Measurements from ENCODE around the gene ADRA2A.

ADRA2A gene

DNA sequence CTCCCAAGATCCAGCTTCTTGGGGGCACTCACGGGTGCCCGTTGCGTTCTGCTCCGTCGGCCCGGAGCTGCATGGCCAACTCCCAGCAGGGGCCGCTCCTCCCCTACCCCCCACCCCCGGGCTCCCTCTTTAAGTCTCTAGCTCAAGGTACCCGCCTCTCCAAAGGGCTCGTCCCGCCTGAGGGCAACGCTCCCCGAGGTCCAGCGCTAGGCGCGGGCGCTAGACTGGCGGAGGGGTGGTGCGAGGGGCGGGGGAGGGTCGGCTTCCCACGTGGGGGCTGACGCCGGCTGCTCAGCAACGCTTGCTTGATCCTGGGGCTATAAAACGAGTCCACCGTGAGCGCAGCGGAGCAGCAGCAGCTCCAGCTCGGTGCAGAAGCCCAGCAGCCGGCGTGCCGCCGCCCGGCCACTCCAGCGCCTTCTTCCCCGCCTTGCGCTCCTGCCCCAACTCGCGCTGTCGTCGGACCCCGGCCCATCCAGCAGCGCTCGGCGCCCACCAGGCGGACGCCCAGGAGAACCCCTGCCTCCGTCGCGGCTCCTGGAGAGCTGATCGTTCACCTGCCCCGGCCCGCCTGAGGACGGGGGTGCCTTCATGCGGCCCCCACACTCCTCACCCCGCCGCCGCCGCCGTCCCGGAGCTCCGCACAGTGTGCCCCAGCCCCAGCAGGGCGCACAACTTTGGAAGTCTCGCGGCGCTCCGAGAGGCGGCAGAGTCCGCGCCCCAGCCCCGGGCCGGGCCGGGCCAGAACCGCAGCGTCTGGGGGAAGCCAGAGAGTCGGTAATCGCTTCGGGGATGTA, at the start of gene ADRA2A:
Gene ADRA2A (plus strand): TSS at position 348 of the 797 bp plus-strand sequence. CDS start 968 bp downstream, outside the sequence.
- DNase-seq: peak; percentile 74

DNA sequence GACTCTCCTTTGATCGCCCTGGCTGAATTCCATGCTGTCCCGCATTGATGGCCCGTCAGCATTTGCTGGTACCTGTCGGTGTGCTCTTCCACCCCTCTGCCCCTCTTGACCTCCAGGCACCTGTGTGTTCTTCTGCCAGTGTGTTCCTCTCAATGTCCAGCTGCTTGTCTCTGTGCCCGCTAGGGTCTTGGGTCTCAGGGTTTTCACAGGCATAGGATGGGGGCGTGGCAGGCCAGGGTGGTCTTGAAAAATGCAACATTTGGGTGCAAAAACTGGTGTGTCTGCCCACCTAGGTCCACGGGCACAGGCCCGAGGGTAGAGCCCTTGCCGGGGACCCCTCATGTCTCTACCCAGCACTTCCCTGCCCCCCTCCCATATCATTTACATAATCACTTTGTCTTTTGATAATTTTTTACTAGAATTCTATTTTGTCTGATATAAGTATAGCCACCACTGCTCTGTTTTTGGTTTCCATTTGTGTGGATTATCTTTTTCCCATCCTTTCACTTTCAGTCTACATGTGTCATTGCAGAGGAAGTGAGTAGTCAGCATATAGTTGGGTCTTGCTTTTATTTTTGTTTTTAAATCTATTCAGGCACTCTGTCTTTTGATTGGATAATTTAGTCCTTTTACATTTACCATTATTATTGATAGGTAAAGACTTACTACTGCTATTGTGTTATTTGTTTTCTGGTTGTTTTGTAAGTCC, 46.6 kb upstream of the ADRA2A start:
- no peak for DNase-seq

DNA sequence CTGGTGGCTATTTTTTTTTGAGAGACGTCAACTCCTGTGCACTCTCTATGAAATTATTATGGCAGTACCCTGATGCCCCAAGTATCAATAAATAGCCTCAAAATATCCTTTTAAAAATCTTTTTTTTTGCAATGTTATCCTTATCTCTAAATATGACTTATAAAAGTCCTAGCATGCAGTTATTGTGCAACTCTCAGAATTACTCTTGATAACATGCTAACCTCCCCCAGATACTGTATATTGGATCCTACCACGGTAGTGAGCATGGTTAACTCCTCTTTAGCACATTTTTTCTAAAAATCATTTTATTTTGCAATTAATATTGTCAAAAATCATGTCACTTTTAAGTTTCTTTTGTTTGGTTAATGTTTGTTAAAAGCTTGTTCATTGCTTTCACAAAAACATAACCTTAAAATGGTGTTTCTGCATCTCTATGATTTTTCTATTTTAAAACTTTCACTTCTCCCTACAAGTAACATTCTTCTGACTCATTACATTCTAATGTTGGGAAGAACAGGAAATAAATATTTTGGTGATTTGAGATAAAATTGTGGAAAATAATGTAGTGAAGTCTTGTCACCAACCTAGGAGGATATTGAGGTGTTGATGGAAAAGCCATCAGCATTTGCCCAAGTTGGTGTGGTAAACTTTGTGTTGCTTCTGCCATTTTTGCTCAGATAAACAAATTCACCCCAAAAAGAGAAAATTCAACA, 42.1 kb upstream of the ADRA2A start:
- DNase-seq: no peak

DNA sequence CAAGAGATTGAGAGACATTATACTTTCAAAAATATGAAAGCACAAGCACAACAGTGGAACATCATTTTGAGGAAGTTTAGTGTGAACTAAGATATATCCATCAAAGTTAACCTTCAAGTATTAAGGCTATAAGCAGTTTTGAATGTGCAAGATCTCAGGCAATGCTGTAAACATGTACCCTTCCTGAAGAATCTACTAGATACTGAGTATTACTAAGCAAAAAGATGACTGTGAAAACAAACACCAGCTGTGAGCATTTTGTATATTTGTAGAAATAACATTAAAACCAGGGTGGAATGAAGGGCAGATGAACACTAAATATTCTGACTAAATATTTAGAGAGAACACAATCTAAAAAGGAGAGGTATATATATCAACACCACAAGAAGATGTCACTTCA, 41.3 kb upstream of the ADRA2A start:
- DNase-seq: no peak

DNA sequence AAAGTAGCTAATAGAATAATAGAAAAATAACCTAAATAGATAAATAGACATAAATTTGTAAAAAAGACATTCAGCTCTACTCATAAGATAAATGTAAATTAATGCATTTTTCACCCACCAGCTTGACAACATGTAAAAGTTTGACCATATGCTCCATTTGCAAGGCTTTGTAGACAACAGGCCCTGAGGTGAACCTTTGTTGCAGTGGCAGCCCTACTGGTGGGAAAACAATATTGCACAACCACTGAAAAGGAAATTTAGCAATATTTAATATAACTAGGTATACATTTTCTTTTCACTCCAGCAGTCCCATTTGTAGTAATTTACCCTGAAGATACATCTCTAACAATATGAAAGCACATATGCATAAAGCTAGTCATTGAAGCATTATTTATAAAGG, 39.0 kb upstream of the ADRA2A start:
- no peak for DNase-seq

DNA sequence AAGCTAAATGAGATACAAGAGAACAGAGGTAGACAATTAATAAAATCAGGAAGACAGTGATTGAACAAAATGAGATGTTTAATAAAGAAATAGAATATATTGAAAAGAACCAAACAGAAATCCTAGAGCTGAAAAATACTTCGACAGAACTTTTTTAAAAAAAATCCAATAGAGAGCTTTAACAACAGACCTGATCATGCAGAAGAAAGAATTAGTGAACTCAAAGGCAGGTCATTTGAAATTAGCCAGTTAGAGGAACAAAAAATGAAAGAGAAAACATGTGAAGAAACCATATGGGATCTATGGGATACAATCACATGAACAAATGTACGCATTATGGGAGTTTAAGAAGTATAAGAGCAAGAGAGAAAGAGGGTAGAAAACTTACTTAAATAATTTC, 37.3 kb upstream of the ADRA2A start:
- no peak for DNase-seq

DNA sequence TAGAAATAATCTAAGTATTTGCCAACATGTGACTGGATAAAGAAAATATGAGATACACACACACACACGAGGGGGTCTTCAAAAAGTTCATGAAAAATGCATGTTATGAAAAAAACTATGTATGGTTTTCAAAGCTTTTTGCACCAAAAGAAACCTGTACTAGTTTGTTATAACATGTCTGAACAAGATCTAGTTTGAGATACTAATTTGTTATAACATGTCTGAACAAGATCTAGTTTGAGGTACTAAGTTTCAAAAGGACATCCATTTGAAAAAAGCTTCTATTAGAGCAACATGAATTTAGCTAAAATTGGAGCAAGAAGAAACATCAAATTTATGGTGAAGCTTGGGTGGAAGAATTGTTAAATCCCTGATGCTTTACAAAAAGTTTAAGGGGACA, 19.8 kb upstream of the ADRA2A start:
- DNase-seq: no peak

DNA sequence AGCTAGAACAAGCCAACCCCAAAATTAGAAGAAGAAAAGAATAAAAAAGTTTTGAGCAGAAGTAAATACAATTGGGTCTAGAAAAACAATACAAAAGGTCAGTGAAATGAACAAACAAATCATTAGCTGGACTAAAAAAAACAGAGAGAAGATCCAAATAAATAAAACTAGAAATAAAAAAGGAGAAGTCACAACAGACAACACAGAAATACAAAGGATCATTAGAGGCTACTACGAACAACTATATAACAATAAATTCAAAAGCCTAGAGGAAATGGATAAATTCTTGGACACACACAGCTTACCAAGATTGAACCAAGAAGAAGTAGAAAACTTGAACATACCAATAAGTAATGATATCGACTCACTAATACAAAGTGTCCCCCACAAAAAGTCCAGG, 13.4 kb upstream of the ADRA2A start:
- no peak for DNase-seq

DNA sequence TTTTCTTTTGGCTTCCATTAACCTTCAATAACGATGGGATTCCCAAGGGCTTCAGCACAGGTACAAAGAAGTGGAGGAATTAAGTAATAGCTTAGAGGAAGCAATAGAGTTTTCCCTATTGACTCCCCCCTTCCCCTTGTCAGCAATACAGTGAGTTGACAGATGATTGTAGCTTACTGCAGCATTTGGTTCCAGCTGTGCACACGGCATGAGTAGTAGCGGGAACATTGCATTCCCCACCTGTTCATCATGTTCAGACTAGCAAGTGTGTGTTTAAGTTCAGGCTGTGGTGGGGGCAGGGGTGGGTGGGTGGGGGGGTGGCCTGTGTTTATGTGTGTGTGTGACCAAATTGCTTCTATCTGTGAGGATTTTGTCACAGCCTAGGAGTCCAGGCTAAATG, 4.6 kb upstream of the ADRA2A start:
- DNase-seq: peak; percentile 6

DNA sequence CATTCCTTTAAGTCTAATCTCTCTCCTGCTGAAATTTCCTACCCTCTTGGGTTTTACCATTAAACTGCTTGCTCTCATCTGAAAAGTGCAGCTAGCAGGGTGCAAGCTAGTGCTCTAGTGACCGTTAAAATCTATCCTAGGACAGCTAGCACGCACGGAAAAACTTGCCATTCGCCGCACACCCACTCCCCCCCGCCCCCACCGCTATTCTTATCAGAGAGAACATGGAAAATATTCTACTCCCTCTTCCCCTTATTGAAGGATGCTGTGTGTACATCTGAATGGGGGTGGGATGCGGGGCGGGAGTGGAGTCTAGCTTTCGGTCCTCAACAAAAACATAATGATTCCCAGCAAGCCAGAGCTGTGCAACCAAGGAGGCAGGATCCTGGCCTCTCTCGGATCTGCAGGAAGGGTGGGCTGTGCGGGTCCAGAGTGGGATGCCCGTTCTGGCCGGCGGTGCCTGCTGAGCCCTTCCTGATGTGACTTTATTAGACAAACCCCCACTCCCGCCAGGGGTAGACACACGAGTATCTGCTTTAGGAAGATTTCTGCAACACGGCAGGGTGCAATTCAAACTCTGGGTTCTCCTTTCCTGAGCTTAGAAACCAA, 1.1 kb upstream of the ADRA2A start:
- no peak for DNase-seq

DNA sequence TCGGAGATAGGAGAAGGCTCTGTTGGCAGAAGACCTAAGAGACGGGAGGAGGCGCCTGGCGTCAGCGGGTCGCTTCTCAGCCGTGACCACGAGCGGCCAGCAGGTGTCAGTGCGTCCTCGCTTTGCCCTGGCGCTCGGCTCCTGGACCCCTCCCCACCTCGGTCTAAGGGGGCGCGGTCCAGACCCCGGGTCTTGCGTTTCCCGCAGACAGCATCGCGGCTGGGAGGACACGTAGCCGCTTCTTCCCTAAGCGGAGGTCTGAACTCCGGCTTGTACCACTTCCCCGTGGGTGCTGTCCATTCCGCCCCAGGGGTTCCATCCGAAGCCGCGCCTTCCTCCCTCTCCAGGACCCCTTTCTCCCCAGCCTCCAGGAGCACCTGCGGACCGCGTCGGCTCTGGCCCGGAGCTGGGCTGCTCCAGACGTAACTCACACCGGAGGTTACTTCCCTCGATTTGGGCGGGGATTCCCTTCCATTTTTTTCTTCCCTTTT, 593 bp upstream of the ADRA2A start:
- peak; percentile 60 for DNase-seq

DNA sequence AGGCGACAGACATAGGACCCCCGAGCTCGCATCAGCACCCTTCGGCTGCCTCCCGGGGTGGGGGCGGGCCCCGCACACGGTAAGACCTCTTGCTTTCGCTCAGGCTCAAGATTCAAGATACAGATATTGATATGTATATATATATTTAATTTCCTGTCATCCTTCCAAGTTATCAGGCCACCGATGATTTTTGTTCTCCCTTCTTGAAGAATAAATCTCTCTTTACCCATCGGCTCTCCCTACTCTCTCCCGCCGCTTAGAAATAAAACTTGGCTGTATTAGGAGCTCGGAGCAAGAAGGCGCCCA, 603 bp downstream of the ADRA2A start:
- no peak for DNase-seq

DNA sequence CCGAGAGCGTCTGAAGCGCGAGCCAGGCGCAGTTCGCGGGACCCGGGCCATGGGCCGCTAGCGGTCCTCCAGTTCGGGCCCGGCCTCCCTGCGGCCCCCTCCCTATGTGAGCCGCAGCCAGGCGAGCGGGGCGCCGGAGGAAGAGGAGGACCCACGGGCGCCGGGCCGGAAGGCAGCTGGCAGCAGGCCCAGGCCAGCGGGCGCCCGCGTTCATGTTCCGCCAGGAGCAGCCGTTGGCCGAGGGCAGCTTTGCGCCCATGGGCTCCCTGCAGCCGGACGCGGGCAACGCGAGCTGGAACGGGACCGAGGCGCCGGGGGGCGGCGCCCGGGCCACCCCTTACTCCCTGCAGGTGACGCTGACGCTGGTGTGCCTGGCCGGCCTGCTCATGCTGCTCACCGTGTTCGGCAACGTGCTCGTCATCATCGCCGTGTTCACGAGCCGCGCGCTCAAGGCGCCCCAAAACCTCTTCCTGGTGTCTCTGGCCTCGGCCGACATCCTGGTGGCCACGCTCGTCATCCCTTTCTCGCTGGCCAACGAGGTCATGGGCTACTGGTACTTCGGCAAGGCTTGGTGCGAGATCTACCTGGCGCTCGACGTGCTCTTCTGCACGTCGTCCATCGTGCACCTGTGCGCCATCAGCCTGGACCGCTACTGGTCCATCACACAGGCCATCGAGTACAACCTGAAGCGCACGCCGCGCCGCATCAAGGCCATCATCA, 1.1 kb downstream of the ADRA2A start:
- DNase-seq: peak; percentile 24

DNA sequence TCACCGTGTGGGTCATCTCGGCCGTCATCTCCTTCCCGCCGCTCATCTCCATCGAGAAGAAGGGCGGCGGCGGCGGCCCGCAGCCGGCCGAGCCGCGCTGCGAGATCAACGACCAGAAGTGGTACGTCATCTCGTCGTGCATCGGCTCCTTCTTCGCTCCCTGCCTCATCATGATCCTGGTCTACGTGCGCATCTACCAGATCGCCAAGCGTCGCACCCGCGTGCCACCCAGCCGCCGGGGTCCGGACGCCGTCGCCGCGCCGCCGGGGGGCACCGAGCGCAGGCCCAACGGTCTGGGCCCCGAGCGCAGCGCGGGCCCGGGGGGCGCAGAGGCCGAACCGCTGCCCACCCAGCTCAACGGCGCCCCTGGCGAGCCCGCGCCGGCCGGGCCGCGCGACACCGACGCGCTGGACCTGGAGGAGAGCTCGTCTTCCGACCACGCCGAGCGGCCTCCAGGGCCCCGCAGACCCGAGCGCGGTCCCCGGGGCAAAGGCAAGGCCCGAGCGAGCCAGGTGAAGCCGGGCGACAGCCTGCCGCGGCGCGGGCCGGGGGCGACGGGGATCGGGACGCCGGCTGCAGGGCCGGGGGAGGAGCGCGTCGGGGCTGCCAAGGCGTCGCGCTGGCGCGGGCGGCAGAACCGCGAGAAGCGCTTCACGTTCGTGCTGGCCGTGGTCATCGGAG, 1.8 kb downstream of the ADRA2A start:
- DNase-seq: no peak

DNA sequence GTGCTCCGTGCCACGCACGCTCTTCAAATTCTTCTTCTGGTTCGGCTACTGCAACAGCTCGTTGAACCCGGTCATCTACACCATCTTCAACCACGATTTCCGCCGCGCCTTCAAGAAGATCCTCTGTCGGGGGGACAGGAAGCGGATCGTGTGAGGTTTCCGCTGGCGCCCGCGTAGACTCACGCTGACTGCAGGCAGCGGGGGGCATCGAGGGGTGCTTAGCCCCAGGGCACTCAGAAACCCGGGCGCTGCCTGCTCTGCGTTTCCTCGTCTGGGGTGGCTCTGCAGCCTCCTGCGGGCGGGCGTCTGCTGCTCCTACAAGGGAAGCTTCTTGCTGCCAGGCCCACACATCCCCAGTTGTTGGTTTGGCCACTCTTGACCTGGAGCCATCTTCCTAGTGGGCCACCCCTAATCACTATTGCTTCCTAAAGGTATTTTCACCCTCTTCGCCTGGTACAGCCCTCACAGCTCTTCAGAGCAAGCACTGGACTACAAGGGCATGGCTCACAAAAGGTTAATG, 2.5 kb downstream of the ADRA2A start:
- no peak for DNase-seq

DNA sequence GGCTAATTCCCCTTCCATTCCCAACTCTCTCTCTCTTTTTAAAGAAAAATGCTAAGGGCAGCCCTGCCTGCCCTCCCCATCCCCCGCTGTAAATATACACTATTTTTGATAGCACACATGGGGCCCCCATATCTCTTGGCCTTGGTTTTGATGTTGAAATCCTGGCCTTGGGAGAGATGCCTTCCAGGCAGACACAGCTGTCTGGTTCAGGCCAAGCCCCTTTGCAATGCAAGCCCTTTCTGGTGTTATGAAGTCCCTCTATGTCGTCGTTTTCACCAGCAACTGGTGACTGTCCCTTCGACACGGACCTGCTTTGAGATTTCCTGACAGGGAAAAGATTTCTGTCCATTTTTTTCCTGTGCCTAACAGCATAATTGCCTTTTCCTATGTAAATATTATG, 3.0 kb downstream of the ADRA2A start:
- no peak for DNase-seq

DNA sequence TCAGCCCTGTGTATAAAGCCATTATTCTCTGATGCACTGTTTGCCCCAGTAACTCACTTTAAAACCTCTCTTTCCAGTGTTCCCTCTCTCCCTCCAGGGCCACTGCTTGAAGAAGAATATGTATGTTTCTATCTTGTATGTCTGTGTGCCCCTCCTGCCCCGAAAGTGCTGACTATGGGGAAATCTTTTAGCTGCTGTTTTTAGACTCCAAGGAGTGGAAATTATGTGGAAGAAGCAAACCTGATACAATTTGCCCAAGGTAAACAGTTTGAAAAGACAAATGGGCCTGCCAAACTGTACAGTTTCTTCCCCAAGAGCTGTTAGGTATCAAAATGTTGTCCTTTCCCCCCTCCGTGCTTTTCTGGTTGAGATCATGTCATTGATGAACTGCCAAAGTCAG, 3.4 kb downstream of the ADRA2A start:
- DNase-seq: no peak

DNA sequence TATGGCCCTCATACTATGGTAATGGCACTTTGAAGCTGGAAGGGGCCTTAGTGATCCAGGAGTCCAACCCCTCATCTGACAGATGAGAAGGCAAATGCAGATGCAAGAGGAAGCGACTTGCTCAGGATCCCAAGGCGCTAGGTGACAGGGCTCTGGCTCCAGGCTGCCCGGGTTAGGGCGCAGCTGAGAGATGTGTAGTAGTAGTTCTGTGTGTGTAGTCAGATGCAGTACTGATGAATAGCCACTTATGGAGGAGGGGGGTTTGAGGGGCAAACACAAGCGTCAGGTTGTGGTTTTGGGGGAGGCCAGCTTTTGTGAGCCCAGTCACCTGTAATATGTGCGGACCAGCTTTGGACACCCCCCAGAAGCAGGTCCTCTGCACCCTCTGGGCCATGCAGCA, 4.8 kb downstream of the ADRA2A start:
- DNase-seq: no peak

DNA sequence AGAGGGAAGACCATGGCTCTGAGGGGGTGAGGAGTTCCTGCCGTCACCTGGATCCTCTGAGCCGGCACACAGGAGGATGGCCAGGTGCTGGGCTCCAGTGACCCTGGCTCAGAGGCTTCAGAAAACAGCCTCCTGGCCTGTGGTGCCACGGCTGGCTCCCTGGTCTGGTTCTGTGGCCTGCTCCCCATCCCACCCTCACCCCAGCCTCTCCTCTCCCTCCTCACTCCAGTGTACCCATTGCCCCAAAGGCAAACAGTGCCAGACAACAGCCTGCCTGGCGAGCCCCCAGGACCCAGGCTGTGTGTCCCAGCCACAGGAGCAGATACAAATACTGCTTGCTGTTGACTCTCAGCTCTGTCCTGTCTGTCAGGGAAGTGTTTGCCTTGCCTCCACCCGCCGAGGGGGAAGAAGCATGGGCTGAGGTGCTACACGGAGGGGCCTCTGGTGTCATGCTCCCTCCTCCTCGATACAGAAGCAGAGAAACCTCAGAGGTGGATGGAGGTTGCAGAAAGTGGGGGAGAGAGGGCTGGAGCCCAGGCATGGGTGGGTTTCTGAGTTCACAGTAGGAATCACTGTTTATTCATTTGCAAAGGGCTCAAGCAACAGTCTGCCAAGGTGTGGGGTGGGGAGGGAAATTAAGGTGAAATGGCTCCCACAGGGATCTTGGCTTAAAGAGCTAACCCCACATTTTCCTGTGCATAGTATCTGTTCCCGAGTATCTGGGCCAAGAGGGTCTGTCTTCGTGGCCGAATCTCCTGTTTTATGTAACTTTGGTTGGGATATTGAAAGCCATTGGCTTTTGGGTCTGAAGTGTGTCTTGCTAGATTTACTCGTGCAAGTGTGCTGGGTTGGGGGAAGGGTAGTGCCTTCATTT, 5.5 kb downstream of the ADRA2A start:
- no peak for DNase-seq

DNA sequence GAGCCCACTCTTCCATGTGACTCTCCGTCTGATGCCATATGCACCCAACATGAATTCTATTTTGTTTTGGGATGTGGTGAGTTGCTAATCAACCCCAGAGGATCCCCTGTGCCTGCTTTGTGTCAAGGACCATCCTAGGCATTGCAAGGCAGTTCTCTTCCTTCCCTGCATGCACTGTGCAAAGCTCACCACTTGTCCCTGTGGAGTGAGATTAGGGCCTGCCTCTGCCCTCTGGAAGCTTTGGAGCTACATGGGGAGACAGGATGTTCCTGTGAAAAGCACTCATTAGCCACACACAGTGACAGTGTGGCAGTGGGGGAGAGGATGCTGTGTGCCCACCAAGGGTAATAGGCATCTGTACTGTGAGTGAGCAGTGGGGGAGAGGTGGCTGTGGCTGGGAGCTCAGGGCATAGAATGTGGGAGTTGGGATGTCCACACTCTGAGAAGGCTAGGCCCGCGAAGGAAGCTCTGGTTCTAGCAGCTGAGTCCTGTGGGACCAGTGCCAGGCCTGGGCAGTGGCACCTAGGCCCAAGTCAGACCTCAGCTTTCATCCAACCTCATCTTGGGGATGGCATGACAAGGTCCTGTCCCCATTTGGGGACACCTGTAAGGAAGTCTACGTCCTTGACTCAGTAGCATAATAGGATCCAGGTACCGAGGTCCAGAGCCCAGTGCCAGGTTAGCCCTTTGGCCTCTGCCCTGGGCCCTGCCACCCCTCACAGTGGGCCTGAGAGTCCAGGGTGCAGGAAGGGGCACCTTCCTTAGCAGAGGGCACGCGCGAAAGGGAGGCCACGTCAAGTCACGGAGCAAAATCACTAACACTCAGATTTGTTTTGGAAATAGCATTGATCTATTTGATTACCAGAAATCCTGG, 6.6 kb downstream of the ADRA2A start:
- no peak for DNase-seq

All from NCI-H1105 treated with DMSO at 0.1 percent for 48 hours (cell line).